Activated CD8-positive, alpha-beta memory T cell treated with anti-CD3 and anti-CD28 coated beads, Interleukin-2, amount 50 U/mL, for 24 hours (primary cell): Measurements from ENCODE around the gene ZW10.
"Not testable (repeated sequence)": the region's sequence is repeated elsewhere in the genome, so short reads cannot be mapped to it uniquely, and the experiment has no call there.

Experiments used
- DNase-seq: peaks from one replicate; pipeline ENCODE4 v3.0.0-alpha.2; 2020; ENCODE audit errors: extremely low read depth

The ZW10 gene

DNA sequence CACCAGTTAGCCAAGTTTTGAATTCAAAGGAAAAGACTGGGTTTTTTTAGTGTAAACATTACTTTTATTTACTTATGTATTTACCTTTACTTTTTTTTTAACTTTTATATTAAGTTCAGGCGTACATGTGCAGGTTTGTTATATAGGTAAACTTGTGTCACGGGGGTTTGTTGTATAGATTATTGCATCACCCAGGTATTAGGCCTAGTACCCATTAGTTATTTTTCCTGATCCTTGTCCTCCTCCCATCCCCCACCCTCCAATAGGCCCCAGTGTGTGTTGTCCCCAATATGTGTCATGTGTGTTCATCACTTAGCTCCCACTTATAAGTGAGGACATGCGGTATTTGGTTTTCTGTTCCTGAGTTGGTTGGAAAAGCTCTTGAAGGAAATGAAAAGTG is 20.6 kb downstream of the ZW10 start:
- DNase-seq, result no peak

DNA sequence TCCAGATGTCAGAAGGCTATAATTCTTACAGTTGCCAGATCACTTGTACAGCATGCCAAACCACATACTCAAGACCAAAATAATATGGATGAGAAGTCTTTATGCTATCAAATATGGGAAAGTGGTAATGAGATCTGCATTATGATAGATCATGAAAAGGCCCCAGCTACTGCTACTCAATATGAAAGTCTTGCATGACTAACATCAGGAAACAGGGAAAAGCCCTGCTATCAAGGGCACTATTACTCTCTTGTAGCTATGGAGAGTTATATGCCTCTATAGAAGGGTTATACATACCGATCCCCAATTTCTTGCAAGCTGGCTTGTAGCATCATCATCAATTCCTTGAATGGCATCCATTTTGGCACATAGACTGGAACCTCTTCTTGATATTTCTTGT is 37.2 kb downstream of the ZW10 start:
- no peak for DNase-seq

DNA sequence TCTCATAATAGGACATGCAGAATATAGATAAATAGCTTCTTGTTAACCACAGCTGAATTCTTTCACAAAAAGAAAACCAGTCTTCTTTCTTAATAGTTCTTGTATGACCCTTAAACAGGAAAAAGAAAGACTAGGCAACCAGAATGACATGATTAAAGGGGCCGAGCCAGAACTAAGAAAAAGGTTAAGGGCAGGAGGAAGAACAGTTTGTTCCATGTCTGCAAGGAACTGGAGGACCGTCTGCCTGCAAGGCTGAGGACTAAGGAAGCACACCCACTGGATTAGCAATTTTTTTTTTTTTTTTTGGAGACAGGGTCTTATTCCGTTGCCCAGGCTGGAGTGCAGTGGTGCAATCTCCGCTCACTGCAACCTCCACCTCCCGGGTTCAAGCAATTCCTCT is 41.4 kb downstream of the ZW10 start:
- no peak for DNase-seq

DNA sequence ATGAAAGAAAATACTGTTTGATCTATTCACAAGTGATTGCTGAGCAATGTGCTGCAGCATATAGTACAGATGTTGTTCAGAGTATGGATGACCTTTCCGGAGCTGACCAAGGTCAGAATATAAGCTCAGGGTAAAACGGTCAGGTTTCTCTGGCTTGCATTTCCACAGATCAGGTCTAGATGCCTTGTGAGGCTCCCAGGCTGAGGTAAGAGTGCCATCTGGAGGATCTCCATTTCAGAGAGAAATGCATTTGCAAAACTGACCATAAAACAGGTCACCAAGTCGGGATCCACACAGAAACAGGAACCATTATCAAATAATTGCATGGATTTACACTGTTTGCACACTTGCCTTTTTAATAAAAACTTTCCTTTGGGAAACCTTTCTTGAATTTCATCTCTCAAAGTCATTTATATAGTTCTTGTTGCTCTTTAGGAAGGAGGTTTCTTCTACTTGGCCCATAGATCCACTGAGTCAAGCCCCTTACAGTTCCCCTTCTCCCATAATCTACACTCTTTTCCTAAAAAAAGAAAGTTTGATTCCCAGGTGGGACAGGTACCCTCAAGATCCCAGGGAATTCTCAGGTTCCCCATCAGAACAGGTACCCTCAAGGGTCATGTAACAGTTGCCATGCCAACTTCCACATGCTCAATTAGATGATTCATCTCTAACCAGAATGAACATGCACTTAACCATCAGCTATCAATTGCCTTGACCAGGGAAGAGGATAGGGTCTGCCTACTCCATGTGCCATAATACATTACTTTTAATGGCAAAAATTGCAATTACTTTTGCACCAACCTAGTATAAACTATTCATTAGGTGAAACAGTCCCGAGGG is 42.4 kb downstream of the ZW10 start:
- DNase-seq, result no peak

DNA sequence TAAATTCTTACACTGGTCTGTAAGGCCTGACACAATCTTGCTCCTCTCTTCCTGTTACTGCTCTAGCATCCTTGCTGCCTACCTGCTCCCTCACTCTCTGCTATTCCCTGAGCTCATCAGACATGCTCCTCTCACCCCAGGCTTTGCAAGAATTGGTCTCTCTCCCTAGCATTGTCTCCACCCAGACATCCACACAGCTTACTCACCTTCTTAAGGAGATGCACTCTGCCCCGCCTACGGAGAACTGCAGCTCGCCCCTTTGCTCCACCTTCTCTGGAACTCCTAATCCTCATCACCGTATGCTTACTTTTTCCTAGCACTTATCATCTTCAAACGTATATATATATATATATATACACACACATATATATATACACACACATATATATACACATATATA is 44.0 kb downstream of the ZW10 start:
- DNase-seq, result no peak

DNA sequence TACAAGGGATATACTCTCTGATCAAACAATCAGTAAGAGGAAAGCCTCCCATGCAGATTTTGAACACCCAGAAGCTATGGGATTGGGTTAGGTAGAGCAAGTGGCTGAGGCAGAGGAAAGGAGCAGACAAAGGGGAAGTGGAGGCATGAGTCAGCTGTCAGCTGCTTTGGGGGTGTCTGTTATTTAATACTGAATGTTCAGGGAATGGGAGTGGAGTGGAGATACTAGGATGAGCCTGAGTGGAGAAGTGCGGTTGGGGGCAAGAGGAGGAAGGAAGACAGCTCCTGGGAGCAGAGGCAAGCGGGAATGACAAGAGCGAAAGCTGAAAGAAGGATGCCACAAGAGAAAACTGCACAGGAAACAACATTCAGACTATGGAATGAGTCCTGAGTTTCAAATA is 44.7 kb downstream of the ZW10 start:
- no peak for DNase-seq

DNA sequence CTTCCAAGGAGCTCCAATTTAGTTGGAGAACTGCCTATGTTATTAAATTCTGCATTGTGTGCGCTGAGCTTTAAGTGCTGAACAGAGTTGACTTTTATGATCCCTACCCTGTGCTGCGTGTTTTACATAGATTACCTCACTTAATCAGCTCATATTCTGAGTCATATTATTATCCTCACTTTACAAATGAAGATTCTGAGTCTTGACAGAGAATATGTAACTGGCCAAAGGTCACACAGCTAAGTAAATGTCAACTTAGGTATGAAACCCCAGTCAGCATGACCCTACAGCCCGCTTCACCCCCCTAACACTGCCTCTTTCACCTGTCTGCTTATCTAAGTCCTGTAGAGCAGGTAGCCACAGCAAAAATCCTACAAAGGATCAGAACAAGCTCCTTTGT is 47.6 kb downstream of the ZW10 start:
- DNase-seq, result no peak

DNA sequence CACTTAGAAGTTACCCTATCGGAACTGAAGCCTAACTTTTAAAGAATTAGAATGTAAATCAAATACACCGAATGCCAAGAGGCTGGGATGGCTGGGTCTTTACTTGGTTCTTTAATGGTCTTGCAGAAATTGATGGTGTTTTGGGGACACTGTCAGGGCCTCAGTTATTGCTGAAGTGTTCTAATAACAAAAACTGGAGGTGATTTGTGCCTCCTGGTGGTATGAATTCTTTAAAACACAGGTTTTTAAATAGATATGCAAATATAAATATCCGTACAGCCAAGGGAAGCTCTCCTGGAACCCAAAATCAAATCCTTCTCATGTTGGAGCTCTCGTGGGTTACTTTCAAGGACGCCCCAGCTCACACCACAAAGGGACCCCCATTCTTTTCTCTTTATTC is 48.1 kb downstream of the ZW10 start:
- no peak for DNase-seq

DNA sequence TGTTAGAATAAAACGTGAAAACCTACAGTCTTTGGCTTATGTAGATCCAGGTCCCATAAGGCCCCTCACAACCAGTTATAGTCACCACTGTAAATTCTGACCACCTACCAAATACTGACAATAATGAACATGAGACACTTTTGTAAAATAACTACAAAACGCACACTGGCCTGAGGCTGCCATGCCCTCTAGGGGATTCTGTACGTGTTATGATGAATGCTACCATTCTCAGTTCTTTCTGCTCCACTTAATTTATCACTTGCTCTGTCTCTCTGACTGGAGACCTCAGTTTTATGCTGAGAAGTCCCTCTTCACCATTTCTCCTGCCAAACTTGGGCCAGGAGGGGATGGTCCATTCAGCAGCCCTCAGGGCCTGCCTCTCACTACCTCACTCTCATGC is 48.7 kb downstream of the ZW10 start:
- DNase-seq, result no peak

DNA sequence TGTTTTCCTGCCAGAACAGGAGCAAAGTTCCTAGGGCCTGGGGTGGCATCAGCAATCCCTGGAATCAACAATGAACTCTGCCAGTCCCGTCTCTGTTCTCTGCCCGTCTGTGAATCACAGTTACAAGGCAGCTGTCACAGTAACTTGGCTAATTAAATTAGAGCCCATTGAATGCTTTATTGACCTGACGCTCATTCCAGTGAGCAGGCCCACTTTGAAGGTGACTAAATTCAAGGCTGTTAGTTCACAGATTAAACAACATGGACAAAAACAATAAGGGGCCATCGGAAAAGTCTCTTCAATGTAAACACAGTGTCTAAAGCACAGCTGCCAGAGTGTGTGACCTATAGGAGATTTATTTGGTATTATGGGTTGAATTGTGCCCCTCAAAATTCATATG is 49.7 kb downstream of the ZW10 start:
- DNase-seq, result no peak

DNA sequence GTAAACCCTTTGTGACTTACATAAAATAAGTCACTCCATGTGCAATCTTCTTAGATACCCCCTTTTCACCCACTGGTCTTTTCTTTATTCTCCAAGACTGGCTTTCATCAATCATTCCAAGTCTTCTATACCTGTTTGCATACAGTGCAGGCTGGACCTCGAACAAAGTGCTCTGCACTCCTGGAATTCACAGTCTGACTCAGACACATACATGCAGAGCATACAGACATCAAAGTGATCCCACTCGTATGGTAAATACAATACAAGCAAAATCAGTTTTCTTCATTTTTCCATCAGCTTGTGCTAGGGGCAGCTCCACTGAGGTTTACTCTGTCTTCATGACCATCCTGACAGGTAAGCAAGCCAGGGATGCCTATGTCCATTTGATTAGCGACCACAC is 50.6 kb downstream of the ZW10 start:
- no peak for DNase-seq

DNA sequence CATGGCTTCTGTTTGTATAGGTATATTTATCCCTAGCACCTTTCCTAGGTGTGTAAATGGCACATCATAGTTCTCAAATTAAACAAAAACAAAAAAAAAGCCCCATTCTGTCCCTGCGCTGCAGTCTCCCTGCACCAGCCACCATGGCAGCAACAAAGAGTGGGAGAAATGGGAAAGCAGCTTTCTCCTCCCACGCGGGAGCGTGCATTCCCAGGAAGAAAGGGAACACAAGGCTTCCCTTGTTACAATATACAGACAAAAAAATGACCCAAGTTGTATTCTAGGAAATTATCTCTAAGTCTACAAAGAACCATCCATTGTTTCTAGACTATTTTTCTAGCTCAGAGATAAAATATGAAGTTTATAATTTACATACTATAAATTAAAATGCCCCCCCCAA is 51.3 kb downstream of the ZW10 start:
- DNase-seq, result no peak

DNA sequence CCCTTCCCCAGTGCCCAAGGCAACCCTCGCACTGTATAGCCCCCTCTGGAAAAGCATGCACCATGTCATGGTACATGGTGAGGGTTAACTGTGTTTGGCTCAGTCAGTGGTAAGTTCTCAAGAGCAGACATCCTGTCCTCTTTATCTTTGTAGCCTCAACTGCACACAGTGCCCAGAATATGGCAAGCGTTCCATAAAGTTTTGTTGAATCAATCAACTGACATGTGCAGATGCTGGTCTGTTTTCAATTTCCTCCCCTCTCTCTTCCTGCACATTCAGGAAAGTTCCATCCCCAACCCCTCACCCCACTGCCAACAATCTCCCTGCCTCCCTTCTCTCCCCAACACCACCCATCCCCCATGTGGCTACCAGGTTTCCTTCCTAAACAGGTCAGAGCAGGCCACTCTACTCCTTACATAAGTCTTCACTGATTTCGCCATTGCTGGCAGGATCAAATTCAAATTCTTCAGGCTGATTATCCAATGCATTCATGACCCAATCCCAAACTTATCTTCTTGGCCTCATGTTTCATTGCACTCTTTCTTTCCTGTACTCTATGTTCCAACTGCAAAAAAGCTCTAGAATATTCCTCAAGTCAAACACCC is 51.9 kb downstream of the ZW10 start:
- no peak for DNase-seq

DNA sequence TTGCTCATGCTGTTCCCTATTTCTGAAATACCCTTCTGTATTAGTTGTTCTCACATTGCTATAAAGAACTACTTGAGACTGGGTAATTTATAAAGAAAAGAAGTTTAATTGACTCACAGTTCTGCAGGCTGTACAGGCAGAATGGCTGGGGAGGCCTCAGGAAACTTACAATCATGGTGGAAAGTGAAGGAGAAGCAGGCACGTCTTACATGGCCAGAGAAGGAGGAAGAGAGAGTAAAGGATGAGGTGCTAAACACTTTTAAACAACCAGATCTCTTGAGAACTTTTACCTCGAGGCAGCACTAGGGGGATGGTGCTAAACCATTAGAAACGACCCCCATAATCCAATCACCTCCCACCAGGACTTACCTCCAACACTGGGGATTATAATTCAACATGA is 53.0 kb downstream of the ZW10 start:
- not testable (repeated sequence) for DNase-seq

DNA sequence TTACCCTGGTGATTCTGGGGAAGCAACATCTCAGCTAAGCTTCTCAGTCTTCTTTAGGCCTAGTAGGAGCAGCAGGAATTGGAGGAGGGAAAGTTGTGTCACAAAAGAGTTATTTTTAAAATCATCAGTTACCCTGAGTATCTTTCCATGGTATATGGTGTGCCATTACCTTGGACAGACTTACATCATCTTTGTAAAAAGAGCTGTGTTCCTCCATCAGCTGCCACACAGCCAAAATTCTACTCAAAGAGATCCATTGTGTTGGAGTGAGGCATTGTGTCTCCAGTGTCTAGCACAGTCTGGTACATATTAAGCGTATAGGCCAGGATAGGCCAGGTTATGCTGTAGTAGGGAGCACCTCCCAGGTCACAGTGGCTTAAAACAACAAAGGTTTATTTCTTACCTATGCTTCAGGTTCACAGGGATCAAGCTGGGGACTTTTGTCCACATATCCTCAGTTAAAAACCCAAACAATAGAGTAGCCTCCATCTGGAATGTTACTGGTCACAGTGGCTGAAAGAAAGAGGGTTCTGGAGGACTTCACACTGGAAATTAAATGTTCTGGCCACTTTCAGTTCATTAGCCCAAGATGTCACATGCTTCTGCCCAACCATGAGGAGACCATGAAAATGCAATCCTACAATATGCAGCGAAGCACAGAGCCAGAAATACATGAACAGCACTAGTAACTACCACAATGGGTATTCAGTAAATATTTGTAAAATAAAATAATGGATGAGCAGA is 57.4 kb downstream of the ZW10 start:
- no peak for DNase-seq

DNA sequence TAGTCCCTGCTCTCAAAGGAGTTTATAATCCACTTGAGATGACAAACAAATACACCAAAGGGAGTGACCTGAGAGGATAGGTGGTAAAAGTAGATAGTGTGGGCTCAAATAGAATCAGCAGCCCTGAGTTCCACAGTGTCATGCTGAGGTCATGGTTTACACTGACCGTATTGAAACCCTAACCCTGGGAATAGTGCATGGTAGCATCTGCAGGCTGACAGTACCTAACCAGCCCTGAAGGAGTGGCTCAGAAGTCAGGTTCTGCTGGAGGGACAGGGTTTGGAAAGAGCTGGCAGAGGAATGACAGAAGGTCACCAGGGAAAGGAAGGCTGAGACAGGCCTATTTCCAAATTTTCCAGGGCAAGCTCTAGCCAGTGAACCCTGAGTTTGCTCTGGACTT is 58.2 kb downstream of the ZW10 start:
- DNase-seq, result no peak

DNA sequence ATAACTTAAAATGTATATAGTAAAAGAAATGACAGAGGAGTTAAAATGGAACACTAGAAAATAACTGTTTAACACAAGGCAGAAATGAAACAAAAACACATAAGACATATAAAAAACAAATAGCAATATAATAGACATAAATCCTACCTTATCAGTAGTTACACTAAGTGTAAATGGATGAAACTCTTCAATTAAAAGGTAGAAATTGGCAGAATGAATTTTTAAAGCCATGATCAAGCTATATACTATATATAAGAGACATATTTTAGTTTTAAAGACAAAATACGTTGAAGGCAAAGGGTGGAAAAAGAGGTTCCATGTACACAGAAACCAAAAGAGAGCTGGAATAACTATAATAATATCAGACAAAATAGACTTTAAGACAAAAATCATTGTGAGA is 62.5 kb downstream of the ZW10 start:
- DNase-seq, result no peak

DNA sequence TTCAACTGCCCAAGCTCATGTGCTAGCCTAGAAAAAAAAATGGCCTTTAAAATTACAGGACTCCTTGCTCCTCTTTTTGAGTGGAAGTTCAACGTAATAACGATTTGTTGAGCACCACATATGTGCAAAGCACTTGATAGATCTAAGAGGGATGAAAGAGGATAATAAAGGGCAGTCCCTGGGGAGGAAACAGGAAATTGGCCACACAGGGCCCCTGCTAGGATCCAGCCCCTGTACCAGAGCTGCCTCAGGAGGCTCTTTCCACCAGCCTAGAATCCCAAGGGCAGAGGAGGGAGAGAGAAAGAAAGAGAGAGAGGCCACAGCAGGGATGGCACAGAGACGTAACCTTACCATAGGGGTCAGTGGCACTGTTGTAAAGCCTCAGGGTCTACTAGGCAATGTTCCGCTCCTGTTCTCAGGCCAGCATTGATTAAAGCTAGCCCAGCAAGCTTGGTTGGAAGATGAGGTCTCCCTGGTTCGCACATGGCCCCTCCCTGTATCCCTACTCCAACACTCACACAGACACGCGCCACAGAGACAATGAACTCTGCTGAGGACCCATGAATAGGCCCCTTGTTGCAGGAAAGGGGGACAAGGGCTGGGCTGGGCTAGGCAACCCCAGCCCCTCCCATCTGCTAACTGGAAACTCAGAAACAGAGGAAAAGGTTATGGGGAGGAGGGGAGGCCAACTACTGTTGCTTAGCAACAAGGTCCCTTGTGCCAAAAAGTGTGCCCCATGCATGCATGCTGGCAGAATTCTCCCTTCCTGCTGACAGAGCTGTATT is 67.4 kb downstream of the ZW10 start, which contains the start of gene TMPRSS5:
Gene TMPRSS5, minus strand, starts transcription at position 438 of the 785 bp plus-strand sequence. Its CDS starts 84 bp downstream, at position 354.
- no peak for DNase-seq

DNA sequence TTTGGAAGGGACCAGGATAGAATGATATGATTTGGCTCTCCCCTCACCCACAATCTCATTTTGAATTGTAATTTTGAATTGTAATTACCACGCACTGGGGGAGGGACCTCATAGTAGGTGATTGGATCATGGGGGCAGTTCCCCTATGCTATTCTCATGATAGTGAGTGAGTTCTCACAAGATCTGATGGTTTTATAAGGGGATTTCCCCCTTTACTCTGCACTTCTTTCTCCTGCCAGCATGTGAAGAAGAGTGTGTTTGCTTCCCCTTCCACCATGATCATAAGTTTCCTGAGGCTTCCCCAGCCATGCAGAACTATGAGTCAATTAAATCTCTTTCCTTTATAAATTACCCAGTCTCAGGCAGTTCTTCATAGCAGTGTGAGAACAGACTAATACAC is 69.9 kb downstream of the ZW10 start:
- not testable (repeated sequence) for DNase-seq

DNA sequence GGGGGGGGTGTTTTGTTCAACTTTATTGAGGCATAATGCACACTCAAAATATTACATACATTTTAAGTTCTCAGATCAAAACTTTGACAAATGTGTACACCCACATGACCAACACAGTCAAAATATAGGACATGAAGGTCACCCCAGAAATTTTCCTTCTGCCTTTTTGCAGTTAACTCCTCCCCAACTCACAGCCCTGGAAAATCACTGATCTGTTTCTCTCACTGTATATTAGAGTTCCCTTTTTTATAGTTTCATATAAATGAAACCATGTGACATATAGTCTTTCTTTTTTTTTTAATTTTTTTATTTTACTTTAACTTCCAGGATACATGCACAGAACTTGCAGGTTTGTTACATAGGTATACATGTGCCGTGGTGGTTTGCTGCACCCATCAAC is 72.0 kb downstream of the ZW10 start:
- DNase-seq, result no peak

DNA sequence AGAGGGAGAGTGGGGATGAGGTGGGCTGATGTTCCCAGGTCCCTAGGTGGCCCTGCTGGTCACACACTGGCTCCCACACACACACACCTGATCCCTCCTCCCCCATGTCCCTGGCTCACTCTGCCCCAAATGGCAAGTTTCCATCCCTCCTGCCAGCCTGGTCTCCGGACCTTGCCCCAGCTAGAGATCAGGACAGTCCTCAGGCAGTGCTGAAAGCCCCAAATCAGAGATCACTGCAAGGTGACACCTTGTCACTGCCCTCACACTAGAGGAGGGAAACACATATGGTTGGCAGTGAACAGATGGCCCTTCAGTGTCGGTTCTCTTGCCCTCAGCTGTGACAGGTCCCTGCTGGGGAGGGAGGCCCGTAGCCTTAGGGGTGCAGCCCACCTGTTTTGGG is 75.0 kb downstream of the ZW10 start:
- no peak for DNase-seq

DNA sequence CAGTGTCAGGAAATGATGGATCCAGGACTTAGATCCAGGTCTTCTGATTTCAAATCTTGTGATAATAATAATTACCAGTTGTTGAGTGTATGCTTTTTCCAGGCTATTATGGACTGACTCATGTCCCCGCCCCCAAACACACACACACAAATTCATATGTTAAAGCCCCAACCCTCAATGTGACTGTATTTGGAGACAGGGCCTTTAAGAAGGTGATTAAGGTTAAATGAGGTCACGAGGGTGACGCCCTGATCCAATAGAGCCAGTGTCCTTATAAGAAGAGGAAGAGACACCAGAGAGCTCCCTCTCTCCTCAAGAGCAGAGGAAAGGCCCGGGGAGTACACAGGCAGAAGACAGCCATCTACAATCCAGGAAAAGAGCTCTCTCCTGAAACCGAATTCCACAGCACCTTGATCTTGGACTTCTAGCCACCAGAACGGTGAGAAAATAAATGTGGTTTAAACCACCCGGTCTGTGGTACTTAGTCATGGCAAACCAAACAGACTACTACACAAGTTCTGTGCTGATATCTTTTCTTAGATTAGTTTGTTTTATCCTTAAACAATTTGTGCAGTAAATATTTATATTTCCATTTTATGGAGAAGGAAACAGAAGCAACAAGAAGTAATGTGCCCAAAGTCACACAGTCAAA is 75.6 kb downstream of the ZW10 start:
- no peak for DNase-seq
